GM12878 (cell line): ENCODE measurements around the gene CALHM4. TPM values are rescaled to one million over a fixed set of nuclear protein-coding genes. Genes with fewer than 3 reads are reported as not detected.

ENCODE experiments used
- ATAC-seq: fragments of 200-7000 bp; cut with Tn5 transposase; 3 replicates; pipeline ENCODE4 v1.9.1; 2020; ENCODE audit warnings: mild to moderate bottlenecking, moderate library complexity
- BruUV-seq: library from RNA; stranded (reverse); fragments of 400-500 nt; replicated peaks from 2 replicates; lab custom pipeline; 2021; lab: Mats Ljungman, UMichigan
- CTCF ChIA-PET: fragments of 300-600 bp; sonication (Branson Sonifier 250); formaldehyde crosslinking; extraction: SDS; loops from one replicate; lab custom pipeline; 2021; ENCODE audit warnings: inconsistent platforms; lab: Yijun Ruan, JAX
- POLR2A ChIA-PET: fragments of 350-600 bp; formaldehyde crosslinking; extraction: SDS; loops from one replicate; lab custom pipeline; 2021; ENCODE audit warnings: inconsistent platforms; lab: Charles Lee
- RAD21 ChIA-PET: fragments of 300-600 bp; sonication (Branson Sonifier 250); formaldehyde crosslinking; loops from one replicate; lab custom pipeline; 2023; ENCODE audit warnings: antibody characterized with exemption; ENCODE audit not compliant: unreplicated experiment; lab: Charles Lee
- SMC1A ChIA-PET: fragments of 300-600 bp; sonication (Branson Sonifier 250); formaldehyde crosslinking; loops from one replicate; lab custom pipeline; 2023; ENCODE audit not compliant: unreplicated experiment, uncharacterized antibody; lab: Charles Lee
- DNase-seq: peaks from one replicate; pipeline ENCODE4 v3.0.0-alpha.2; 2011; ENCODE audit warnings: low read depth, low spot score
- FAIRE-seq: peaks from 3 replicates; lab custom pipeline; 2011; peaks lifted over from hg19 to GRCh38; lab: Jason Lieb, UNC
- H2AFZ ChIP-seq: 2 replicates; pipeline ENCODE4 v1.6.0; 2011; ENCODE audit warnings: low read depth, low read length, control low read depth; ENCODE audit not compliant: control insufficient read depth
- H3K27ac ChIP-seq: 2 replicates; pipeline ENCODE4 v1.5.1; 2011; ENCODE audit warnings: control low read depth; ENCODE audit not compliant: control insufficient read depth, insufficient read depth
- H3K27me3 ChIP-seq, 2 experiments: replicated peaks in 1 of 2; 2 replicates each; pipeline versions ENCODE4 v1.6.0 to v1.6.1; 2011; ENCODE audit warnings: low read length in 1 of 2; ENCODE audit not compliant: control insufficient read depth in 2 of 2, insufficient read depth in 2 of 2
- H3K36me3 ChIP-seq, 2 experiments: 2 replicates each; pipeline ENCODE4 v1.5.1; 2011; ENCODE audit warnings: low read length in 1 of 2; ENCODE audit not compliant: control insufficient read depth in 2 of 2, insufficient read depth in 2 of 2
- H3K4me1 ChIP-seq: 2 replicates; pipeline ENCODE4 v1.6.1; 2011; ENCODE audit warnings: mild to moderate bottlenecking, low read length, moderate library complexity, mixed read lengths; ENCODE audit not compliant: control insufficient read depth, insufficient read depth
- H3K4me2 ChIP-seq: 2 replicates; pipeline ENCODE4 v1.6.0; 2011; ENCODE audit warnings: control low read depth; ENCODE audit not compliant: control insufficient read depth, insufficient read depth
- H3K4me3 ChIP-seq: fragments of 200-600 bp; sonication (generic); 2 replicates; pipeline ENCODE4 v1.5.1; 2016
- H3K79me2 ChIP-seq: 2 replicates; pipeline ENCODE4 v1.6.0; 2011; ENCODE audit warnings: low read length; ENCODE audit not compliant: control insufficient read depth, insufficient read depth
- H3K9ac ChIP-seq: 2 replicates; pipeline ENCODE4 v1.8.0; 2011; ENCODE audit warnings: low read length, control low read depth, mixed read lengths; ENCODE audit not compliant: control insufficient read depth, insufficient read depth
- H3K9me3 ChIP-seq: replicated peaks from 3 replicates; pipeline ENCODE4 v1.5.1; 2011; ENCODE audit warnings: mild to moderate bottlenecking, low read length; ENCODE audit not compliant: control insufficient read depth, insufficient read depth
- H4K20me1 ChIP-seq: 2 replicates; pipeline ENCODE4 v1.6.0; 2011; ENCODE audit not compliant: control insufficient read depth, insufficient read depth
- POLR2A ChIP-seq: IDR thresholded peaks from 2 replicates; pipeline ENCODE4 v1.6.1; 2011; ENCODE audit warnings: low read depth, mild to moderate bottlenecking, low read length
- RAD21 ChIP-seq: IDR thresholded peaks from 2 replicates; pipeline ENCODE4 v1.6.1; 2011; ENCODE audit warnings: mild to moderate bottlenecking, low read depth, low read length, moderate library complexity; ENCODE audit not compliant: insufficient read depth
- RB1 ChIP-seq: fragments of 450-650 bp; formaldehyde crosslinking; IDR thresholded peaks from 2 replicates; pipeline ENCODE4 v1.6.1; 2017; ENCODE audit warnings: mild to moderate bottlenecking, borderline replicate concordance
- SMC3 ChIP-seq: IDR thresholded peaks from 2 replicates; pipeline ENCODE4 v1.6.1; 2011; ENCODE audit warnings: low read length, improper control_type of control experiment, borderline replicate concordance
- ZNF24 ChIP-seq: fragments of 450-650 bp; IDR thresholded peaks from 2 replicates; pipeline ENCODE4 v1.6.1; 2017; ENCODE audit warnings: antibody characterized with exemption, mild to moderate bottlenecking
- WGBS: methylation state at CpG from one replicate; pipeline ENCODE4 v1.1.6; 2016; ENCODE audit warnings: low lambda C conversion rate; ENCODE audit not compliant: insufficient replicate concordance, insufficient coverage; ENCODE audit errors: missing lambda C conversion rate; 5-methylcytosine and 5-hydroxymethylcytosine counted together
- in situ Hi-C: fragments of 300-500 bp; cut with MboI; formaldehyde crosslinking; loops from 9 replicates; pipeline ENCODE4 v1.14.3; 2018; ENCODE audit warnings: mixed read lengths
- intact Hi-C: fragments of 100-400 bp; cut with micrococcal nuclease; formaldehyde crosslinking; loops from one replicate; pipeline ENCODE4 v1.14.2; 2022; ENCODE audit not compliant: unreplicated experiment
- polyA plus RNA-seq, 11 experiments: library from polyadenylated mRNA; depleted of rRNA in 4 of 11; unstranded in 6 of 11; stranded (reverse) in 5 of 11; fragments of >200 nt; fragmentation: Nextera tagmentation in 4 of 11; fragmentation: Illumina TruSeq in 1 of 11; extraction: Ambion mirVana in 4 of 11; extraction: Trizol in 1 of 11; gene quantifications; 1 replicate in 1 of 11; 2 replicates in 10 of 11; pipeline versions ENCODE4 v1.2.1 to v1.2.3, GENCODE V29; 2011 to 2016; ENCODE audit warnings: inconsistent platforms in 2 of 11, missing spikeins in 2 of 11, low read depth in 1 of 11
- total RNA-seq, 4 experiments: library from RNA; depleted of rRNA in 3 of 4; stranded (reverse); fragments of >200 nt in 3 of 4; fragmentation: Illumina TruSeq in 1 of 4; extraction: Trizol in 1 of 4; gene quantifications; 2 replicates each; pipeline versions ENCODE4 v1.2.1 to v1.2.3, GENCODE V29; 2013 to 2021
- TF ChIP-seq, protein P1 (sequence below): fragments of 450-650 bp; formaldehyde crosslinking; IDR thresholded peaks from 2 replicates; pipeline ENCODE4 v1.4.0; 2020; ENCODE audit warnings: mild to moderate bottlenecking, moderate library complexity
- TF ChIP-seq, protein P2 (sequence below), 3 experiments: IDR thresholded peaks in 2 of 3; conservative IDR thresholded peaks in 1 of 3; 2 replicates each; pipeline ENCODE4 v1.5.1; 2011; ENCODE audit warnings: low read depth in 3 of 3, low read length in 3 of 3, mild to moderate bottlenecking in 3 of 3, control low read depth in 2 of 3, moderate library complexity in 2 of 3, inconsistent platforms in 1 of 3, mixed read lengths in 1 of 3; ENCODE audit not compliant: control insufficient read depth in 2 of 3, insufficient read depth in 1 of 3; ENCODE audit errors: extremely low read depth in 1 of 3

Gene CALHM4
- total and polyA plus RNA-seq, 10 of the 15 experiments (the other 5 are each of a cell fraction or from before 2014, with no cell fraction given) = not detected

DNA sequence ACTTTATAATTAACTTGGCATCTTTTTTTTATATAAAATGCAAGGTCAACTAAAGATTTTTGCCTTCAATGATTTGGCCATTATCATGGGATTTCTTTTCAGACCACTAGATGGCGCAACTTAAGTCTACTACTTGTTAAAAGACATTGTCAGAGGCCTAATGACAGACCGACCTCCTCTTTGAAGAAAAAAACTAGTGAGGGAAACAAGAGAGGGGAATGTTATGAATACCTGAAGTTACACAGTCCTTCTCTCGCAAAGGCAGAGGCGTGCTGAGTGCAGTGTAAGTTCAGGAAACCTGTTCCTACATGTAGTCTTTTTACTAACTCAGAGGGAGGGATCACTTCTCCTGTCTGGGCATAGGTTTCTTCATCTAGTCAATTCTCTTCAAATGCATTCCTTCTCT lies 17.3 kb upstream of the CALHM4 start:
- BruUV-seq = no TSS peak
- DNase-seq = no peak
- Histone ChIP-seq H3K36me3 (no peaks in the 10 kb centered on the region), H3K27ac (no peak overlapping the region), H3K9me3 (no peaks in the 10 kb centered on the region), H3K79me2 (no peaks in the 10 kb centered on the region), H4K20me1 (no peaks in the 10 kb centered on the region), H2AFZ (peak overlapping the region; percentile 70), H3K4me2 (no peak overlapping the region), H3K4me1 (no peaks in the 10 kb centered on the region), H3K4me3 (no peak overlapping the region), H3K27me3 (peaks cover 2 to 3% of the 10 kb centered on the region in 2 experiments; a peak in 2 of 4 replicates), H3K9ac (no peak overlapping the region)
- peak; percentile 82 for ATAC-seq
- ChIA-PET SMC1A (interaction anchor here (1.0 to 4.5 kb wide), 3 partner anchors 177 to 309 kb away, joined by 3 to 42 read pairs (median 3); no protein-coding TSS in a partner anchor), CTCF (interaction anchor here (1.0 to 4.5 kb wide), 13 partner anchors 10 to 248 kb away, joined by 4 to 96 read pairs (median 9); partner anchors contain the start of genes CALHM4 and RWDD1), RAD21 (interaction anchor here (2.7 to 3.9 kb wide), 2 partner anchors 247 to 267 kb away, joined by 16 to 35 read pairs; no protein-coding TSS in a partner anchor), POLR2A (no interaction called here)
- TF ChIP-seq RB1 (no peak), ZNF24 (no peak), RAD21 (peak; percentile 63), POLR2A (no peak), SMC3 (peak; percentile 59; the same call in 1 of the 2 replicates)
- TF ChIP-seq, protein P1, sequence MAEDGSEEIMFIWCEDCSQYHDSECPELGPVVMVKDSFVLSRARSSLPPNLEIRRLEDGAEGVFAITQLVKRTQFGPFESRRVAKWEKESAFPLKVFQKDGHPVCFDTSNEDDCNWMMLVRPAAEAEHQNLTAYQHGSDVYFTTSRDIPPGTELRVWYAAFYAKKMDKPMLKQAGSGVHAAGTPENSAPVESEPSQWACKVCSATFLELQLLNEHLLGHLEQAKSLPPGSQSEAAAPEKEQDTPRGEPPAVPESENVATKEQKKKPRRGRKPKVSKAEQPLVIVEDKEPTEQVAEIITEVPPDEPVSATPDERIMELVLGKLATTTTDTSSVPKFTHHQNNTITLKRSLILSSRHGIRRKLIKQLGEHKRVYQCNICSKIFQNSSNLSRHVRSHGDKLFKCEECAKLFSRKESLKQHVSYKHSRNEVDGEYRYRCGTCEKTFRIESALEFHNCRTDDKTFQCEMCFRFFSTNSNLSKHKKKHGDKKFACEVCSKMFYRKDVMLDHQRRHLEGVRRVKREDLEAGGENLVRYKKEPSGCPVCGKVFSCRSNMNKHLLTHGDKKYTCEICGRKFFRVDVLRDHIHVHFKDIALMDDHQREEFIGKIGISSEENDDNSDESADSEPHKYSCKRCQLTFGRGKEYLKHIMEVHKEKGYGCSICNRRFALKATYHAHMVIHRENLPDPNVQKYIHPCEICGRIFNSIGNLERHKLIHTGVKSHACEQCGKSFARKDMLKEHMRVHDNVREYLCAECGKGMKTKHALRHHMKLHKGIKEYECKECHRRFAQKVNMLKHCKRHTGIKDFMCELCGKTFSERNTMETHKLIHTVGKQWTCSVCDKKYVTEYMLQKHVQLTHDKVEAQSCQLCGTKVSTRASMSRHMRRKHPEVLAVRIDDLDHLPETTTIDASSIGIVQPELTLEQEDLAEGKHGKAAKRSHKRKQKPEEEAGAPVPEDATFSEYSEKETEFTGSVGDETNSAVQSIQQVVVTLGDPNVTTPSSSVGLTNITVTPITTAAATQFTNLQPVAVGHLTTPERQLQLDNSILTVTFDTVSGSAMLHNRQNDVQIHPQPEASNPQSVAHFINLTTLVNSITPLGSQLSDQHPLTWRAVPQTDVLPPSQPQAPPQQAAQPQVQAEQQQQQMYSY (CRISPR knock-in tag) = no peak
- TF ChIP-seq, protein P2, sequence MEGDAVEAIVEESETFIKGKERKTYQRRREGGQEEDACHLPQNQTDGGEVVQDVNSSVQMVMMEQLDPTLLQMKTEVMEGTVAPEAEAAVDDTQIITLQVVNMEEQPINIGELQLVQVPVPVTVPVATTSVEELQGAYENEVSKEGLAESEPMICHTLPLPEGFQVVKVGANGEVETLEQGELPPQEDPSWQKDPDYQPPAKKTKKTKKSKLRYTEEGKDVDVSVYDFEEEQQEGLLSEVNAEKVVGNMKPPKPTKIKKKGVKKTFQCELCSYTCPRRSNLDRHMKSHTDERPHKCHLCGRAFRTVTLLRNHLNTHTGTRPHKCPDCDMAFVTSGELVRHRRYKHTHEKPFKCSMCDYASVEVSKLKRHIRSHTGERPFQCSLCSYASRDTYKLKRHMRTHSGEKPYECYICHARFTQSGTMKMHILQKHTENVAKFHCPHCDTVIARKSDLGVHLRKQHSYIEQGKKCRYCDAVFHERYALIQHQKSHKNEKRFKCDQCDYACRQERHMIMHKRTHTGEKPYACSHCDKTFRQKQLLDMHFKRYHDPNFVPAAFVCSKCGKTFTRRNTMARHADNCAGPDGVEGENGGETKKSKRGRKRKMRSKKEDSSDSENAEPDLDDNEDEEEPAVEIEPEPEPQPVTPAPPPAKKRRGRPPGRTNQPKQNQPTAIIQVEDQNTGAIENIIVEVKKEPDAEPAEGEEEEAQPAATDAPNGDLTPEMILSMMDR (IDR thresholded peaks at IDR 0.05 in 2 of 3, conservative IDR thresholded peaks at IDR 0.05 in 1 of 3; ENCODE audit: control insufficient read depth in 2 of 3, extremely low read depth in 1 of 3, insufficient read depth in 1 of 3, low read depth in 3 of 3, low read length in 3 of 3) = peak; percentile 57 to 71 (median 67)
- intact Hi-C loops (loop anchor here (1.0 kb wide), 2 partner anchors 25 to 109 kb away; no protein-coding TSS in a partner anchor), in situ Hi-C loops (no loop called here)
- 3% methylated on average over 4 of the region's 4 CpGs for WGBS
- peak; percentile 18 for FAIRE-seq
